K562 (cell line): ENCODE results near the gene VWA3B. TPM values are rescaled to one million over a fixed set of nuclear protein-coding genes. Genes with fewer than 3 reads are reported as not detected.

Source experiments
- ATAC-seq: fragments of 200-7000 bp; cut with Tn5 transposase; 3 replicates; pipeline ENCODE4 v1.9.1; 2020; ENCODE audit warnings: moderate library complexity
- BruUV-seq: library from RNA; stranded (reverse); fragments of 400-500 nt; replicated peaks from 2 replicates; lab custom pipeline; 2021; lab: Mats Ljungman, UMichigan
- CTCF ChIA-PET: fragments of 300-600 bp; formaldehyde crosslinking; extraction: SDS; loops from one replicate; lab custom pipeline; 2021; ENCODE audit warnings: low intra/inter-chr PET ratio; lab: Yijun Ruan, JAX
- POLR2A ChIA-PET: fragments of 300-600, 350-650 bp; sonication (Branson Sonifier 250); formaldehyde crosslinking; extraction: SDS; loops from one replicate; lab custom pipeline; 2021; ENCODE audit warnings: antibody characterized with exemption, inconsistent platforms; lab: Yijun Ruan, JAX
- DNase-seq, 4 experiments: peaks; one replicate each; pipeline versions ENCODE4 v3.0.0 to v3.0.0-alpha.2; 2011 to 2018; ENCODE audit warnings: low spot score in 3 of 4, mixed read lengths in 3 of 4; ENCODE audit errors: extremely low read depth in 1 of 4
- FAIRE-seq: peaks from 2 replicates; lab custom pipeline; 2011; peaks lifted over from hg19 to GRCh38; lab: Jason Lieb, UNC
- H2AFZ ChIP-seq: 2 replicates; pipeline ENCODE4 v1.6.0; 2011; ENCODE audit warnings: low read depth, low read length, control low read depth, inconsistent platforms
- H3K27ac ChIP-seq: fragments of 200-600 bp; 3 replicates; pipeline ENCODE4 v1.8.0; 2011; ENCODE audit warnings: low read depth, mild to moderate bottlenecking, control low read depth, inconsistent platforms, low read length, moderate library complexity, mixed read lengths; ENCODE audit errors: extremely low read depth
- H3K27me3 ChIP-seq, 2 experiments: fragments of 300-600 bp in 1 of 2; 2 replicates in 1 of 2; 3 replicates in 1 of 2; pipeline versions ENCODE4 v1.6.0 to v1.8.0; 2011; ENCODE audit warnings: inconsistent platforms in 2 of 2, low read length in 2 of 2, mild to moderate bottlenecking in 1 of 2, mixed read lengths in 1 of 2, moderate library complexity in 1 of 2; ENCODE audit not compliant: control insufficient read depth in 2 of 2, insufficient read depth in 2 of 2
- H3K36me3 ChIP-seq: fragments of 300-600 bp; 3 replicates; pipeline ENCODE4 v1.8.0; 2011; ENCODE audit warnings: mild to moderate bottlenecking, low read length, inconsistent platforms; ENCODE audit not compliant: control insufficient read depth, insufficient read depth
- H3K4me1 ChIP-seq, 2 experiments: fragments of 200-600 bp in 1 of 2; replicated peaks in 1 of 2; 2 replicates in 1 of 2; 3 replicates in 1 of 2; pipeline versions ENCODE4 v1.5.1 to v1.8.0; 2011; ENCODE audit warnings: inconsistent platforms in 2 of 2, low read length in 2 of 2, mild to moderate bottlenecking in 1 of 2, mixed read lengths in 1 of 2, moderate library complexity in 1 of 2; ENCODE audit not compliant: control insufficient read depth in 2 of 2, insufficient read depth in 2 of 2
- H3K4me2 ChIP-seq: 2 replicates; pipeline ENCODE4 v1.6.1; 2011; ENCODE audit warnings: low read length, control low read depth, inconsistent platforms, mixed read lengths; ENCODE audit not compliant: insufficient read depth
- H3K4me3 ChIP-seq: fragments of 200-600 bp; sonication (generic), shearing (Covaris generic); 2 replicates; pipeline ENCODE4 v1.5.1; 2016; ENCODE audit warnings: control low read depth, inconsistent platforms
- H3K79me2 ChIP-seq: fragments of 200-600 bp; 3 replicates; pipeline ENCODE4 v1.8.0; 2011; ENCODE audit warnings: low read length, inconsistent platforms; ENCODE audit not compliant: control insufficient read depth, insufficient read depth
- H3K9ac ChIP-seq, 2 experiments: 2 replicates each; pipeline versions ENCODE4 v1.6.0 to v1.6.1; 2011; ENCODE audit warnings: low read depth in 2 of 2, low read length in 2 of 2, control low read depth in 1 of 2, inconsistent platforms in 1 of 2, mild to moderate bottlenecking in 1 of 2, mixed read lengths in 1 of 2; ENCODE audit not compliant: insufficient read depth in 1 of 2
- H3K9me1 ChIP-seq: one replicate; pipeline ENCODE4 v1.6.0; 2011; ENCODE audit warnings: inconsistent platforms, mild to moderate bottlenecking, low read length, moderate library complexity; ENCODE audit not compliant: control insufficient read depth, insufficient read depth
- H3K9me3 ChIP-seq: replicated peaks from 2 replicates; pipeline ENCODE4 v1.5.1; 2011; ENCODE audit warnings: low read depth, low read length, inconsistent platforms; ENCODE audit not compliant: control insufficient read depth, insufficient read depth
- H4K20me1 ChIP-seq: replicated peaks from 2 replicates; pipeline ENCODE4 v1.6.1; 2011; ENCODE audit warnings: low read length, inconsistent platforms, mixed read lengths; ENCODE audit not compliant: control insufficient read depth, insufficient read depth
- CEBPG ChIP-seq, 3 experiments: fragments of 200-800 bp in 1 of 3; sonication (Bioruptor generic) in 1 of 3; sonication (generic) in 1 of 3; formaldehyde crosslinking in 1 of 3; IDR thresholded peaks in 2 of 3; conservative IDR thresholded peaks in 1 of 3; 2 replicates each; pipeline versions ENCODE4 v1.6.1 to v1.8.0; 2016 to 2022; ENCODE audit warnings: missing compliant biosample characterization in 2 of 3, missing genetic modification characterization in 2 of 3, mild to moderate bottlenecking in 1 of 3, missing genetic modification reagents in 1 of 3
- MAFG ChIP-seq: fragments of 450-650 bp; conservative IDR thresholded peaks from 2 replicates; pipeline ENCODE4 v1.6.1; 2016; ENCODE audit warnings: missing genetic modification characterization, missing compliant biosample characterization
- NR1H2 ChIP-seq: sonication (generic); formaldehyde crosslinking; IDR thresholded peaks from 2 replicates; pipeline ENCODE4 v1.4.0; 2020; ENCODE audit warnings: mild to moderate bottlenecking, missing genetic modification reagents
- SMARCA5 ChIP-seq: fragments of 450-650 bp; IDR thresholded peaks from 2 replicates; pipeline ENCODE4 v1.6.1; 2016
- TEAD4 ChIP-seq, 2 experiments: sonication (generic) in 1 of 2; formaldehyde crosslinking in 1 of 2; IDR thresholded peaks; 2 replicates each; pipeline versions ENCODE4 v1.6.1 to v1.8.0; 2012 to 2022; ENCODE audit warnings: borderline replicate concordance in 1 of 2, inconsistent platforms in 1 of 2, low read length in 1 of 2, mild to moderate bottlenecking in 1 of 2, missing genetic modification reagents in 1 of 2
- ZNF507 ChIP-seq: conservative IDR thresholded peaks from 2 replicates; pipeline ENCODE4 v1.6.1; 2017; ENCODE audit warnings: missing genetic modification characterization, missing compliant biosample characterization
- whole genome bisulfite sequencing: fragments of 100-300 bp; shearing (Covaris generic); methylation state at CpG from one replicate; pipeline ENCODE4 v1.1.6; 2016; ENCODE audit warnings: low coverage, mixed read lengths; ENCODE audit not compliant: insufficient coverage; ENCODE audit errors: missing lambda C conversion rate; 5-methylcytosine and 5-hydroxymethylcytosine counted together
- in situ Hi-C: fragments of 300-500 bp; cut with MboI; formaldehyde crosslinking; loops from 4 replicates; pipeline ENCODE4 v1.15.0; 2018; ENCODE audit warnings: inconsistent platforms, mixed read lengths
- intact Hi-C: fragments of 100-400 bp; cut with micrococcal nuclease; formaldehyde crosslinking; loops from 2 replicates; pipeline ENCODE4 v1.14.2; 2022
- polyA plus RNA-seq, 8 experiments: library from polyadenylated mRNA; depleted of rRNA in 4 of 8; stranded (reverse) in 5 of 8; unstranded in 3 of 8; fragments of >200 nt; fragmentation: Nextera tagmentation in 2 of 8; fragmentation: Illumina TruSeq in 1 of 8; extraction: Ambion mirVana in 2 of 8; extraction: Trizol in 1 of 8; gene quantifications; 2 replicates each; pipeline versions ENCODE4 v1.2.1 to v1.2.3, GENCODE V29; 2011 to 2014; ENCODE audit warnings: inconsistent platforms in 1 of 8, missing spikeins in 1 of 8
- total RNA-seq, 7 experiments: library from RNA; depleted of rRNA in 6 of 7; stranded (reverse); fragments of >200 nt in 6 of 7; fragmentation: Illumina TruSeq in 2 of 7; extraction: Trizol in 2 of 7; gene quantifications; 2 replicates each; pipeline versions ENCODE4 v1.2.1 to v1.2.3, GENCODE V29; 2011 to 2021; ENCODE audit warnings: low replicate concordance in 1 of 7

The VWA3B gene
- total and polyA plus RNA-seq, 9 of the 15 experiments (the other 6 are each of a cell fraction or from before 2014, with no cell fraction given): not detected

GRCh38 chr2:98172951-98173350 is 86.0 kb downstream of the VWA3B start:
- in situ Hi-C loops: no loop called here
- Histone ChIP-seq H3K4me2 (no peak overlapping the region), H3K36me3 (no peaks in the 10 kb centered on the region), H3K4me3 (no peak overlapping the region), H3K9me3 (no peaks in the 10 kb centered on the region), H3K4me1 (no peaks in the 10 kb centered on the region), H3K79me2 (no peaks in the 10 kb centered on the region), H3K9me1 (no peaks in the 10 kb centered on the region), H4K20me1 (no peaks in the 10 kb centered on the region), H3K27ac (no peak overlapping the region), H2AFZ (no peak overlapping the region), H3K9ac (no peak overlapping the region), H3K27me3 (peaks cover 0 to 21% of the 10 kb centered on the region in 2 experiments; a peak in 4 of 5 replicates)
- FAIRE-seq (no peak), ATAC-seq (no peak), DNase-seq (no peak)
- TF ChIP-seq SMARCA5 (no peak), TEAD4 (IDR thresholded peaks at IDR 0.05; ENCODE audit: low read length) (no peak), TEAD4 (CRISPR knock-in tag; IDR thresholded peaks at IDR 0.05; ENCODE audit: borderline replicate concordance) (no peak), NR1H2 (CRISPR knock-in tag) (no peak), CEBPG (CRISPR knock-in tag; IDR thresholded peaks at IDR 0.05) (no peak), CEBPG (tag; conservative IDR thresholded peaks at IDR 0.05 in 1 of 2, IDR thresholded peaks at IDR 0.05 in 1 of 2) (no peak), ZNF507 (tag) (no peak), MAFG (0 out of 2 replicates have a peak, but pooled peaks have one; percentile 28)
- no TSS peak for BruUV-seq
- WGBS: 0% methylated on average over 2 of the region's 2 CpGs
- POLR2A ChIA-PET: interaction anchor here (1.4 kb wide), 1 partner anchor 19 kb away, joined by 4 read pairs; no protein-coding TSS in a partner anchor
- CTCF ChIA-PET: no interaction called here
- intact Hi-C loops: no loop called here
